H9 (cell line): Measurements from ENCODE around the gene FRK. TPM values are rescaled to one million over a fixed set of nuclear protein-coding genes. Genes with fewer than 3 reads are reported as not detected.

Experiments used
- DNase-seq: peaks from one replicate; pipeline ENCODE4 v3.0.0-alpha.2; 2017
- H2AFZ ChIP-seq: one replicate; pipeline ENCODE4 v1.6.1; 2013; ENCODE audit warnings: mild to moderate bottlenecking, low read length, control low read depth, moderate library complexity
- H2AK5ac ChIP-seq: 2 replicates; pipeline ENCODE4 v1.6.1; 2013; ENCODE audit warnings: low read length, control low read depth, mixed read lengths; ENCODE audit not compliant: insufficient read length
- H2BK120ac ChIP-seq: one replicate; pipeline ENCODE4 v1.6.1; 2013; ENCODE audit warnings: low read depth, mild to moderate bottlenecking, low read length, control low read depth, inconsistent platforms; ENCODE audit not compliant: poor library complexity, severe bottlenecking
- H2BK12ac ChIP-seq: 2 replicates; pipeline ENCODE4 v1.6.1; 2013; ENCODE audit warnings: low read length, control low read depth, mixed read lengths, low read depth; ENCODE audit not compliant: insufficient read length
- H2BK15ac ChIP-seq: 2 replicates; pipeline ENCODE4 v1.6.1; 2013; ENCODE audit warnings: low read depth, low read length, control low read depth
- H2BK20ac ChIP-seq: one replicate; pipeline ENCODE4 v1.6.1; 2013; ENCODE audit warnings: low read depth, mild to moderate bottlenecking, low read length, control low read depth, inconsistent platforms; ENCODE audit not compliant: poor library complexity, severe bottlenecking
- H2BK5ac ChIP-seq: 2 replicates; pipeline ENCODE4 v1.6.1; 2013; ENCODE audit warnings: low read length, control low read depth, mixed read lengths; ENCODE audit not compliant: insufficient read length
- H3K14ac ChIP-seq: 2 replicates; pipeline ENCODE4 v1.6.1; 2013; ENCODE audit warnings: low read length, control low read depth; ENCODE audit not compliant: insufficient read depth
- H3K18ac ChIP-seq: 2 replicates; pipeline ENCODE4 v1.6.1; 2013; ENCODE audit warnings: low read depth, mild to moderate bottlenecking, mixed read lengths, low read length, control low read depth; ENCODE audit not compliant: insufficient read length
- H3K23ac ChIP-seq: 2 replicates; pipeline ENCODE4 v1.6.1; 2013; ENCODE audit warnings: low read length, control low read depth, mixed read lengths, low read depth; ENCODE audit not compliant: insufficient read length
- H3K23me2 ChIP-seq: 2 replicates; pipeline ENCODE4 v1.6.1; 2013; ENCODE audit warnings: low read depth, mild to moderate bottlenecking, mixed read lengths, low read length, control low read depth; ENCODE audit not compliant: insufficient read length, poor library complexity, severe bottlenecking
- H3K27ac ChIP-seq: 2 replicates; pipeline ENCODE4 v1.5.1; 2013; ENCODE audit warnings: low read length, control low read depth, mixed read lengths, low read depth; ENCODE audit not compliant: insufficient read length
- H3K27me3 ChIP-seq: 2 replicates; pipeline ENCODE4 v1.6.1; 2013; ENCODE audit warnings: low read length, control low read depth, inconsistent platforms; ENCODE audit not compliant: insufficient read depth
- H3K4ac ChIP-seq: 2 replicates; pipeline ENCODE4 v1.6.1; 2013; ENCODE audit warnings: low read depth, mild to moderate bottlenecking, control low read depth, inconsistent platforms, low read length, moderate library complexity
- H3K4me1 ChIP-seq: 2 replicates; pipeline ENCODE4 v1.6.1; 2013; ENCODE audit warnings: low read length, control low read depth, inconsistent platforms; ENCODE audit not compliant: insufficient read depth
- H3K4me2 ChIP-seq: 2 replicates; pipeline ENCODE4 v1.6.1; 2013; ENCODE audit warnings: low read length, control low read depth, mixed read lengths; ENCODE audit not compliant: insufficient read length, insufficient read depth
- H3K56ac ChIP-seq: 2 replicates; pipeline ENCODE4 v1.6.1; 2013; ENCODE audit warnings: low read depth, mild to moderate bottlenecking, mixed read lengths, low read length, control low read depth; ENCODE audit not compliant: insufficient read length
- H3K79me1 ChIP-seq: 2 replicates; pipeline ENCODE4 v1.6.1; 2013; ENCODE audit warnings: low read depth, mild to moderate bottlenecking, moderate library complexity, low read length, control low read depth, inconsistent platforms; ENCODE audit not compliant: insufficient read depth, poor library complexity, severe bottlenecking
- H3K79me2 ChIP-seq: 2 replicates; pipeline ENCODE4 v1.6.1; 2013; ENCODE audit warnings: low read length, control low read depth, inconsistent platforms; ENCODE audit not compliant: insufficient read depth
- H3K9ac ChIP-seq: 2 replicates; pipeline ENCODE4 v1.6.1; 2013; ENCODE audit warnings: low read length, control low read depth, mixed read lengths; ENCODE audit not compliant: insufficient read length; ENCODE audit errors: extremely low read depth
- H3K9me3 ChIP-seq: one replicate; pipeline ENCODE4 v1.6.1; 2013; ENCODE audit warnings: low read depth, low read length, inconsistent platforms; ENCODE audit not compliant: control insufficient read depth
- H3T11ph ChIP-seq: one replicate; pipeline ENCODE4 v1.6.1; 2013; ENCODE audit warnings: mild to moderate bottlenecking, low read length, control low read depth, inconsistent platforms
- H4K20me1 ChIP-seq: one replicate; pipeline ENCODE4 v1.6.1; 2013; ENCODE audit not compliant: control insufficient read depth, insufficient read length, insufficient read depth
- H4K5ac ChIP-seq: 2 replicates; pipeline ENCODE4 v1.6.1; 2013; ENCODE audit warnings: low read depth, mild to moderate bottlenecking, mixed read lengths, low read length, control low read depth; ENCODE audit not compliant: insufficient read length
- H4K8ac ChIP-seq: replicated peaks from 2 replicates; pipeline ENCODE4 v1.6.1; 2013; ENCODE audit warnings: low read length, control low read depth, mixed read lengths, low read depth; ENCODE audit not compliant: insufficient read length
- H4K91ac ChIP-seq: 2 replicates; pipeline ENCODE4 v1.6.1; 2013; ENCODE audit warnings: low read depth, mild to moderate bottlenecking, moderate library complexity, mixed read lengths, low read length, control low read depth; ENCODE audit not compliant: insufficient read length
- H3K27ac Mint-ChIP-seq, 3 experiments: 2 replicates in 2 of 3; 3 replicates in 1 of 3; pipeline ENCODE4 v1.8.0; 2020 to 2021; ENCODE audit warnings: mixed read lengths in 3 of 3, mild to moderate bottlenecking in 1 of 3, moderate library complexity in 1 of 3
- H3K27me3 Mint-ChIP-seq: 2 replicates; pipeline ENCODE4 v1.8.0; 2021; ENCODE audit warnings: low read depth, mild to moderate bottlenecking, moderate library complexity, mixed read lengths
- H3K36me3 Mint-ChIP-seq, 3 experiments: 2 replicates in 2 of 3; 3 replicates in 1 of 3; pipeline ENCODE4 v1.8.0; 2020 to 2021; ENCODE audit warnings: low read depth in 3 of 3, mixed read lengths in 3 of 3; ENCODE audit not compliant: insufficient read depth in 1 of 3
- H3K4me1 Mint-ChIP-seq, 2 experiments: 2 replicates each; pipeline ENCODE4 v1.8.0; 2020; ENCODE audit warnings: mixed read lengths in 2 of 2
- H3K4me3 Mint-ChIP-seq, 2 experiments: 2 replicates in 1 of 2; 3 replicates in 1 of 2; pipeline ENCODE4 v1.8.0; 2020 to 2021; ENCODE audit warnings: mild to moderate bottlenecking in 2 of 2, mixed read lengths in 2 of 2, moderate library complexity in 1 of 2
- H3K9me3 Mint-ChIP-seq, 2 experiments: 2 replicates in 1 of 2; 3 replicates in 1 of 2; pipeline ENCODE4 v1.8.0; 2020; ENCODE audit warnings: mild to moderate bottlenecking in 2 of 2, mixed read lengths in 2 of 2, moderate library complexity in 1 of 2
- WGBS: extraction: QIAGEN DNeasy Blood & Tissue Kit; methylation state at CpG from one replicate; pipeline ENCODE4 v1.1.7; 2013; ENCODE audit warnings: missing lambda C conversion rate, low lambda C conversion rate, mixed read lengths; ENCODE audit not compliant: insufficient read length; ENCODE audit errors: extremely low coverage; 5-methylcytosine and 5-hydroxymethylcytosine counted together
- total RNA-seq: library from RNA; stranded (reverse); gene quantifications from 2 replicates; pipeline ENCODE4 v1.2.1, GENCODE V29; 2021
- TF ChIP-seq, protein P1 (sequence below): fragments of 200-600 bp; sonication (generic); conservative IDR thresholded peaks from 3 replicates; pipeline ENCODE4 v1.8.0; 2021; ENCODE audit warnings: antibody characterized with exemption, mild to moderate bottlenecking

FRK gene
- total RNA-seq, 1 experiment from 2014 or later: 0.15 TPM

DNA sequence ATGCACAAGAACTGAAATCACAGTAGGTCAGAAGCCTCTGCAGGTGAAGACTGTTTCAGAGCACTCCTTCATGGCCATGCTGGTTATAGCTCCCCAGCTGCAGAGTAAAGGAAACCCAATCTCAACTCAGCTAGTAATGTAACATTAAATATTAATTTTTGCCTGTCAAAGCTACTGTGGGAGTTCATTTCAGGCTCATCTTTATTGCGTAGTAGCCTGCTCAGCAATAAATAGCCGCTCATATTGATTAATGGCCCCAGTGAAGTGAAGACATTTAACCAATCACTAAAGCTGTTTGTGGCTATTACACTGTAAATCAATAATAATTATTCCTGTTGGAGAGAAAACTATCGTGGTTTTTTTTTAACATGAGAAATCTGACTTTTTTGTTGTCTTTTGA, 101.7 kb downstream of the FRK start:
- H3K4ac ChIP-seq: no peak overlapping the region
- no peaks in the 10 kb centered on the region for H3K79me2 ChIP-seq
- H4K8ac ChIP-seq: no peak overlapping the region
- no peak overlapping the region for H3K56ac ChIP-seq
- H2BK5ac ChIP-seq: no peak overlapping the region
- H3K4me1 ChIP-seq: peaks cover 2% of the 10 kb centered on the region; the same call in 1 of the 2 replicates
- H3K79me1 ChIP-seq: no peaks in the 10 kb centered on the region
- no peak overlapping the region for H2AK5ac ChIP-seq
- no peak overlapping the region for H4K5ac ChIP-seq
- H2BK15ac ChIP-seq: no peak overlapping the region
- H3T11ph ChIP-seq: no peak overlapping the region
- DNase-seq: no peak
- Mint-ChIP-seq H3K4me1 (peaks cover 0 to 4% of the 10 kb centered on the region in 2 experiments; a peak in 1 of 4 replicates), H3K27ac (no peak overlapping the region), H3K27me3 (no peaks in the 10 kb centered on the region), H3K36me3 (peaks cover 0 to 5% (median 0%) of the 10 kb centered on the region in 3 experiments; a peak in 1 of 7 replicates), H3K4me3 (no peak overlapping the region), H3K9me3 (no peaks in the 10 kb centered on the region)
- H3K9ac ChIP-seq: no peak overlapping the region
- no peak overlapping the region for H3K4me2 ChIP-seq
- H3K27me3 ChIP-seq: no peaks in the 10 kb centered on the region
- no peak overlapping the region for H2BK120ac ChIP-seq
- H2AFZ ChIP-seq: no peak overlapping the region
- H2BK12ac ChIP-seq: no peak overlapping the region
- H4K91ac ChIP-seq: no peak overlapping the region
- no peak overlapping the region for H3K27ac ChIP-seq
- no peak overlapping the region for H3K14ac ChIP-seq
- no peaks in the 10 kb centered on the region for H3K9me3 ChIP-seq
- H3K23ac ChIP-seq: no peak overlapping the region
- H4K20me1 ChIP-seq: no peaks in the 10 kb centered on the region
- no peak overlapping the region for H3K18ac ChIP-seq
- no peak overlapping the region for H2BK20ac ChIP-seq
- WGBS: no CpG with 5 or more reads among the region's 3 CpGs
- no peaks in the 10 kb centered on the region for H3K23me2 ChIP-seq
- TF ChIP-seq, protein P1, sequence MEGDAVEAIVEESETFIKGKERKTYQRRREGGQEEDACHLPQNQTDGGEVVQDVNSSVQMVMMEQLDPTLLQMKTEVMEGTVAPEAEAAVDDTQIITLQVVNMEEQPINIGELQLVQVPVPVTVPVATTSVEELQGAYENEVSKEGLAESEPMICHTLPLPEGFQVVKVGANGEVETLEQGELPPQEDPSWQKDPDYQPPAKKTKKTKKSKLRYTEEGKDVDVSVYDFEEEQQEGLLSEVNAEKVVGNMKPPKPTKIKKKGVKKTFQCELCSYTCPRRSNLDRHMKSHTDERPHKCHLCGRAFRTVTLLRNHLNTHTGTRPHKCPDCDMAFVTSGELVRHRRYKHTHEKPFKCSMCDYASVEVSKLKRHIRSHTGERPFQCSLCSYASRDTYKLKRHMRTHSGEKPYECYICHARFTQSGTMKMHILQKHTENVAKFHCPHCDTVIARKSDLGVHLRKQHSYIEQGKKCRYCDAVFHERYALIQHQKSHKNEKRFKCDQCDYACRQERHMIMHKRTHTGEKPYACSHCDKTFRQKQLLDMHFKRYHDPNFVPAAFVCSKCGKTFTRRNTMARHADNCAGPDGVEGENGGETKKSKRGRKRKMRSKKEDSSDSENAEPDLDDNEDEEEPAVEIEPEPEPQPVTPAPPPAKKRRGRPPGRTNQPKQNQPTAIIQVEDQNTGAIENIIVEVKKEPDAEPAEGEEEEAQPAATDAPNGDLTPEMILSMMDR: no peak
